Measurements from ENCODE around the gene PMEPA1.

DNA sequence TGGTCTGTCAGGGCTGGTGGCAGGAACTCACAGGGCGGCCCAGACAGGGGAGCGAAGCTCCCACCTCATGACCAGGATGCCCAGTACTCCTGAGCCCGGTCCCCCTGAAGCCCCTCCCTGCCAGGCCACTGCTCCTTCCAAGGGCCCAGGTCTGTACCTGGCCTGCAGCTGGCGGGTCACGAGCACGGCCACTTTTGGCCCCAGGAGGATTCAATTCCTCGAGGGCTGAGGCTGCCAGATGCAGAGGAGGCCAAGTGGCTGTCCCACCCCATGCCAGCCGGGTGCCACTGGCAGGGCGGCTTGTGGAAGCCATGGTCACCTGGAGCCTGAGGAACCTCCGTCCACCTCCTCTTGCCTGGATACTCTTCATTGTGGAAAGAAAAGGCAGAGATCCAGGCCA, 17.4 kb downstream of the PMEPA1 start:
- TF ChIP-seq, protein P1, sequence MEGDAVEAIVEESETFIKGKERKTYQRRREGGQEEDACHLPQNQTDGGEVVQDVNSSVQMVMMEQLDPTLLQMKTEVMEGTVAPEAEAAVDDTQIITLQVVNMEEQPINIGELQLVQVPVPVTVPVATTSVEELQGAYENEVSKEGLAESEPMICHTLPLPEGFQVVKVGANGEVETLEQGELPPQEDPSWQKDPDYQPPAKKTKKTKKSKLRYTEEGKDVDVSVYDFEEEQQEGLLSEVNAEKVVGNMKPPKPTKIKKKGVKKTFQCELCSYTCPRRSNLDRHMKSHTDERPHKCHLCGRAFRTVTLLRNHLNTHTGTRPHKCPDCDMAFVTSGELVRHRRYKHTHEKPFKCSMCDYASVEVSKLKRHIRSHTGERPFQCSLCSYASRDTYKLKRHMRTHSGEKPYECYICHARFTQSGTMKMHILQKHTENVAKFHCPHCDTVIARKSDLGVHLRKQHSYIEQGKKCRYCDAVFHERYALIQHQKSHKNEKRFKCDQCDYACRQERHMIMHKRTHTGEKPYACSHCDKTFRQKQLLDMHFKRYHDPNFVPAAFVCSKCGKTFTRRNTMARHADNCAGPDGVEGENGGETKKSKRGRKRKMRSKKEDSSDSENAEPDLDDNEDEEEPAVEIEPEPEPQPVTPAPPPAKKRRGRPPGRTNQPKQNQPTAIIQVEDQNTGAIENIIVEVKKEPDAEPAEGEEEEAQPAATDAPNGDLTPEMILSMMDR (IDR thresholded peaks at IDR 0.05): no peak
- TF ChIP-seq POLR2A (IDR thresholded peaks at IDR 0.05): no peak
